ENCODE data around the gene DNAJC21. TPM values are rescaled to one million over a fixed set of nuclear protein-coding genes. Genes with fewer than 3 reads are reported as not detected.
A peak's percentile ranks its signal among the peaks of the same experiment; 100 is the strongest.

DNAJC21 gene
- total RNA-seq, 1 donor from 2014 or later, result 27.2 TPM

- peak; percentile 18 for DNase-seq (ENCODE audit: low read depth)
- peak overlapping the region; percentile 90 for H3K4me3 ChIP-seq (ENCODE audit: low read depth, low read length)
- no peak for TF ChIP-seq CTCF (conservative IDR thresholded peaks at IDR 0.05; ENCODE audit: low read depth, low read length)
Measured at GRCh38 chr5:34929720-34930461, 532 bp downstream of the DNAJC21 start.

DNA sequence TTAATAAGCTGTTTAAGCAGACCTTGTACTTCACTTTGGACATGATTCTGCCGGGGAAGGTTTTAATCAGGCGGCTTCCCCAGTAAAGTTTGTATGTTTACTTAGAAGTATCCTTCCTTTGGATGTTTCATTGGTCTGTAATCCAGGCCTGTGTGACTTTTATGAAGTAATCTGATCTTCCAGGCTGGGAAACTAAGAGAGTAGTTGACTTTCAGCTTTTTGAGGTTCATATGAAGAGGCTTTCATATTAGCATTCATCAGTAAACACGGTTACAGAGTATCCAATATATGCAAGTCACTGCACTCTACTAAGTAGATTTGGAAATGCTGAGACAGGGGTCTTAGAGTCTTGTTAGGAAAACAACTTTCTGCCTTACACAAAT is 1.1 kb downstream of the DNAJC21 start:
- no peak for DNase-seq (ENCODE audit: low read depth)
- TF ChIP-seq CTCF (conservative IDR thresholded peaks at IDR 0.05; ENCODE audit: low read depth, low read length), result no peak
- H3K4me3 ChIP-seq (ENCODE audit: low read depth, low read length), result peak overlapping the region; percentile 90

DNA sequence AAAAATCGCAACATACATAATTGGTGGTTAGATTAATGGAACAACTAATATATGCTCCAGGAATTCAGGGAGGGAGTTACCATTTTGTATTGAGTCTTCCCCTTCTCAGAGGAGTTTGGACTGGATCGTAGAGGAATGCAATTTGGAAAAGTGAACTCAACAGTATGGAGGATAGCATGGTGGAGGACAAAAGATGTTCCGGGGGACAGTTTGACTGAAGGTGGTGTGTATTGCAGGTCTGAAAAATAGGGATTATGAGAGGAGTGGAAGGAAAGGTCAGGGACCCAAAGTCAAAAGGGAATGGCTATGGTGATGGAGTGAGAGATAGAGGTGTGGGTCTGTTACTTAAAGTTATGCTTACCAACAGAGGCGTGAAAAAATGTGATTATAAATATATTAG is 1.5 kb downstream of the DNAJC21 start:
- no peak for DNase-seq (ENCODE audit: low read depth)
- H3K4me3 ChIP-seq (ENCODE audit: low read depth, low read length), result peak overlapping the region; percentile 90
- no peak for TF ChIP-seq CTCF (conservative IDR thresholded peaks at IDR 0.05; ENCODE audit: low read depth, low read length)

GRCh38 chr5:34932947-34933346 is 3.6 kb downstream of the DNAJC21 start:
- H3K4me3 ChIP-seq (ENCODE audit: low read depth, low read length), result no peak overlapping the region
- DNase-seq (ENCODE audit: low read depth), result no peak
- TF ChIP-seq CTCF (conservative IDR thresholded peaks at IDR 0.05; ENCODE audit: low read depth, low read length), result no peak

GRCh38 chr5:34941936-34942335 is 12.6 kb downstream of the DNAJC21 start:
- no peak for TF ChIP-seq CTCF (conservative IDR thresholded peaks at IDR 0.05; ENCODE audit: low read depth, low read length)
- no peak for DNase-seq (ENCODE audit: low read depth)
- H3K4me3 ChIP-seq (ENCODE audit: low read depth, low read length), result no peak overlapping the region

DNA sequence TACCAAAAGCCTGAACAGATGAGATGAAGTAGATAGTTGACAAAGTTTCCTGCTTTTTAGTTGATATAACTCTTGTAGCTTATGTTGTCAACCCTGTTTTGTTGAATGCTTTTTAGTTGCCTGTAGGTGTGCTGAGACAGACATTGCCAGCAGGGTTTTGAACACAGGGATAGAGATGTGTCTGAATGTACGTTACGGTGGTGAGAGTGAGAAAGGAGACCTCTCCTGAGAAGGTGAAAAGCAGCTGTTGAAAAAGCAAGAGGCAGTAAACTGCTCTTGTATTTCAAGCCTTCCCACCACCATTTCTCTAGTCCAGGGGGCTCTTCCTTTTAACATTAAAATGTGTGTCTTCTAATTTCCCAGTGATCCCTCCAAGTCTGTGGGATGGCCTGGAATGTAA is 14.7 kb downstream of the DNAJC21 start:
- no peak for TF ChIP-seq CTCF (conservative IDR thresholded peaks at IDR 0.05; ENCODE audit: low read depth, low read length)
- no peak for DNase-seq (ENCODE audit: low read depth)
- H3K4me3 ChIP-seq (ENCODE audit: low read depth, low read length), result no peak overlapping the region

DNA sequence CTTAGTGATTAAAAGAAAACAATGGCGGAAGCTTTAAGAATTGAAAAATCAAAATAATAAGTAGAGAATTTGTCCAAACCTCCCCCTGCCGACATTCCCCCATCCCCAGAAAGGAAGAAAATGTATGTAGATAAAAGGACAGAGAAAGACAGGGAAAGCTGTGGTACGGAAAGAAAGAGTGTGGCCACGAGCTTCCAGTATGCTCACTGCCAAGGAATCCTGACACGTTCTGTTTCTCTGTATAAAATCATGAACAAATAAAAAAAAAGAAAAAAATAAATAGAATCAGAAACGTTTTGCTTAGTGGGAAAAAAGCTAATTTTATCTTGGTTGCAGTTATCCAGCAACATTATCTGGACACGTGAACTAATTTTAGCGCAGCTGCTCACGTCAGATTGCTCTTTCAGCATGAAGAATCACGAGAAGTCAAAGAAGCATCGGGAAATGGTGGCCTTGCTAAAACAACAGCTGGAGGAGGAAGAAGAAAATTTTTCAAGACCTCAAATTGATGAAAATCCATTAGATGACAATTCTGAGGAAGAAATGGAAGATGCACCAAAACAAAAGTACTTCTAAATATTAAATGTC is 15.2 kb downstream of the DNAJC21 start:
- DNase-seq (ENCODE audit: low read depth), result no peak
- H3K4me3 ChIP-seq (ENCODE audit: low read depth, low read length), result no peak overlapping the region

More for the DNA sequence above, 15.2 kb downstream of the DNAJC21 start:
- TF ChIP-seq CTCF (conservative IDR thresholded peaks at IDR 0.05; ENCODE audit: low read depth, low read length), result no peak
